ENCODE data around the gene LUM.

LUM gene, protein sequence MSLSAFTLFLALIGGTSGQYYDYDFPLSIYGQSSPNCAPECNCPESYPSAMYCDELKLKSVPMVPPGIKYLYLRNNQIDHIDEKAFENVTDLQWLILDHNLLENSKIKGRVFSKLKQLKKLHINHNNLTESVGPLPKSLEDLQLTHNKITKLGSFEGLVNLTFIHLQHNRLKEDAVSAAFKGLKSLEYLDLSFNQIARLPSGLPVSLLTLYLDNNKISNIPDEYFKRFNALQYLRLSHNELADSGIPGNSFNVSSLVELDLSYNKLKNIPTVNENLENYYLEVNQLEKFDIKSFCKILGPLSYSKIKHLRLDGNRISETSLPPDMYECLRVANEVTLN

DNA sequence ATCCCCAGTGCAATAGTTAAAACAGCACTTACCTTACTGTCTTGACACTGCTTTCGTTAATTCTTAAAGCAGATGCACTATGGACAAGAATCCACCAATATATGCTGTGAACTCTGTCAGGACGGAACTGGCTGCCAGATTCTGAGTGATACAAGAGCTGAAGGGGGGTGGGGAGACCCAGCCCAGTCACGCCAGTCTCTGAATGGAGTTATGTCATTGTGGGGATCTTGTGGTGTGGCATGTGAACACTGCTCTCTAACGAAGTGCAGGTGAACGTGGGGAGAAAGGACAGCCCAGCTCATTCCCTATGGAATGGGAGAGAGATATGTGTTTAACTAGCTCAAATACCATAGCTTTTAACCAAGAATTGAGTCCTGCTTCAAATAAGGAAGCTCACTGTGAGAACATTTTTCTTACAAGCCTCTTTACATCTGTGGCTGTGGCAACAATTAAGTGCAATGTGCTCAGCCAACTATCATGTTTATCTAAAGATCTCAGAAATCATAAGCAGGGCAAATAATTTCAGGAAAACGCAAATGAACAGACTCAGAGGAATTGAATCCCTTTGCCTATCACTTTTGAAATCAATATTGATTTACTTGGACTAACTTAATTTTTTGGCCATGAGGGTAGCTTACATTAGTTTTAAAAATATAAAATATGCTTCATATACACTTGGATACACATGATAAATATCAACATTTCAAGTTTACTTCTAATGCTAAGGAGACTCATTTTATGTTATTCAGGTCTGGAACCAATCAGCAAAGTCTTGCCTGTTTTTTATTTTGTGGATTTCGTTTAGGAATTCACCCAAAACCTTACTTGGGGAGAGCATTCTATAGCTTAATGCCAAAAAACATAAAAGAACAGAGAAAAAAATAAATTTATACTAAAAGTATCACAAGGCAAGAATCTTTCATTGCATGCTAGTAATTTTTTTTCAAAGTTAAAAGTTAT, at the start of gene LUM:
Gene LUM (minus strand): TSS at position 129 of the 960 bp plus-strand sequence. CDS start 2,515 bp downstream, outside the sequence.
- no peak for DNase-seq

DNA sequence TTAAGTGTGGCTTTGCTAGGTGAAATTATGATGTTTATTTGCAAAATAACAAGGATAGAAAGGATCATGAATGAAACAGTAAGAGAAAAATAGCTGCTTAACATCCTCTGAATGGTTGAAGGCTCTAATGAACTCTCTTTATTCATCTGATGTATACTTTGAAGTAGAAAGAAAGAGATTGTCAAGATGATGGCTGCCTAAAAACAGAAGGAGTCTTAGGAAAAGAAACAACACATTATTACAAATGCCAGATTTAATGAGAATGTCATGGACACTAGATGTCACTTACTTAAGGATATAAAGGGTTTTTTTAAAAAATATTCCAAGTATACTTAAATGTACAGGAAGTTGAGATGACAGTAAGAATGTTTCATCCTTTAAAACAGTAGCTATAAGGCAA, 49.7 kb upstream of the LUM start:
- no peak for DNase-seq

DNA sequence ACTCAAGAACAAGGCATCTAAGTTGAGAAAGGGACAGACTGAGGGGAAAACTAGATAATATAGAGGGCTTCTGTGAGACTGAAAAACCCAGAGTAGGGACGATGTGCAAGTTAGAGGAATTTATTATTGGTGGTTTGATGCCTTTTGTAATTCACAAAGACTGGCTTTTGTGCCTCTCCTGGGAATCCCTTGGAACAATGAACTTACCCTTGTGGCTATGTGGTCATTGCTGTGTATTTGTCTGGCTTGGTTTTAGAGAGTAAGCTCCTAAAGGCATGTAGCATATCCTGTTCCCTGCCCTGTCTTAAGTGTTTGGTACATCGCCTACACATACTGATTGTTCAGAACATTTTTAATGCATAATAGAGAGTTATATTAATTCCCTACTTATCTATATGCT, 44.7 kb upstream of the LUM start:
- DNase-seq: no peak

DNA sequence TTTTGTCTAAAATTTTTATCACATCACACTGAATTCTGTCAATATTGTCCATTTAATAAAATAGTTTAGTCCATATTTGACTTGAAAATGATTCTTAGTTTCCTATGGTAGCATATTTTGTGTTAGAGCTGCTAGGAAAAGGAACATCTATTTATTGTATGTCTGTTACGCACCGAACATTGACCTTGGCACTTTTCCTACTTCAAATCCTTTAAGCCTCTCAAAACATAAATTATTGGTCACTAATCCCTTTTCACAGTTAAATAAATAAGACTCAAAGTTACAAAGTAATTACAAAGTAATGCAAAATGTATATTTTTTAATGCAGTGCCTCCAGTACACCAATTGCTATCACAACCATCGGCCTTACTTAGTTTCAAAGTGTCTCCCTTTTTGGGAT, 42.8 kb upstream of the LUM start:
- no peak for DNase-seq

DNA sequence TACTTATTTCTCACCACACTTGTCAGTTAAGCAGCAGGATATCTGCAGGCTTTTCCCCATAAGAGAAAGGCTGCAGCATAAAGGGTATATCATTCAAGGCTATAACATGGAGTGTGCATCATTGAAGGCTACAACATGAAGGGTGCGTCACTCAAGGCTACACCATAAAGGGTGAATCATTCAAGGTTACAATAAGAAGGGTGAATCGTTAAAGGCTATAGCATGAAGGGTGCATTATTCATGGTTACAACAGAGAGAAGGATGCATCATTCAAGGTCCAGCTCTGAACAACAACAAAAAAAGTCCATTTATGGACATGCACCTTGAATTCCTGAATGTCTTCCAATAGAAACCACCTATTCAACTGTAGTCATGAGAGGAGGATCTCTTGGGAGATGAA, 32.8 kb upstream of the LUM start:
- no peak for DNase-seq

DNA sequence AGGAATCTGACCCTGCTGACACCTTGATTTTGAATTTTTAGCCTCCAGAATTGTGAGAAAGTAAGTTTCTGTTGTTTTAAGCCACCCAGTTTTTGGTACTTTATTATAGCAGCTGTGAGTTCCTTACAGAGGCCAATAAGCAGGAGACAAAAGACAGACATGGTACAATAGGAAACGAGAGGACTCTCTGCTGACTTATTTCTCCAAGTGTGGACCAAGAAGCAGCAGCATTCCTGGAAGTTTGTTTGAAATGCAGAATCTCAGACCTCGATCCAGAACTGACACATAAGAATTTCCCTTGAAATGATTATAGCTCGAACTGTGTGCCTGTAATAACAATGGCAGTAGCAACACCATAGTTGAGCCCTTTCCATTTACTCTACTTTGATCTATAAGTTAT, 31.9 kb upstream of the LUM start:
- no peak for DNase-seq

DNA sequence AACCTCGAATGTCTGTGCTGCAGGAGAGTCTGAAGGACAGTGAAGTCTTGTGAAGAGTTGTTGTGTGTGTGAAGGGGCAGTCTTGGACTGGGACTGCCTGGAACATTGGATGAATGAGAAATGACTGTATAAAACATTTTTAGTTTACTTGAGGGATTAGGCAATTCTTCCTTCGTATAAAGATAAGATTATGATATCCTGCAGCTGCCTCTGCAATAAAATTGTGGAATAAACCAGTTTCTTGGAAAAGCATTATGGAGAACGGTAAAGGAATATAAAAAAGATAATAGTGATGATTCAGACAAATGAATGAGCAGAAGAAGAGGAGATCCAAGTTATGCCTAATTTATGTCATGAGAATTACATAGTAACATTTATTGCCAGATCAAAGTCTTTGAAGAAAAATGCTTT, 30.9 kb upstream of the LUM start:
- DNase-seq: no peak

DNA sequence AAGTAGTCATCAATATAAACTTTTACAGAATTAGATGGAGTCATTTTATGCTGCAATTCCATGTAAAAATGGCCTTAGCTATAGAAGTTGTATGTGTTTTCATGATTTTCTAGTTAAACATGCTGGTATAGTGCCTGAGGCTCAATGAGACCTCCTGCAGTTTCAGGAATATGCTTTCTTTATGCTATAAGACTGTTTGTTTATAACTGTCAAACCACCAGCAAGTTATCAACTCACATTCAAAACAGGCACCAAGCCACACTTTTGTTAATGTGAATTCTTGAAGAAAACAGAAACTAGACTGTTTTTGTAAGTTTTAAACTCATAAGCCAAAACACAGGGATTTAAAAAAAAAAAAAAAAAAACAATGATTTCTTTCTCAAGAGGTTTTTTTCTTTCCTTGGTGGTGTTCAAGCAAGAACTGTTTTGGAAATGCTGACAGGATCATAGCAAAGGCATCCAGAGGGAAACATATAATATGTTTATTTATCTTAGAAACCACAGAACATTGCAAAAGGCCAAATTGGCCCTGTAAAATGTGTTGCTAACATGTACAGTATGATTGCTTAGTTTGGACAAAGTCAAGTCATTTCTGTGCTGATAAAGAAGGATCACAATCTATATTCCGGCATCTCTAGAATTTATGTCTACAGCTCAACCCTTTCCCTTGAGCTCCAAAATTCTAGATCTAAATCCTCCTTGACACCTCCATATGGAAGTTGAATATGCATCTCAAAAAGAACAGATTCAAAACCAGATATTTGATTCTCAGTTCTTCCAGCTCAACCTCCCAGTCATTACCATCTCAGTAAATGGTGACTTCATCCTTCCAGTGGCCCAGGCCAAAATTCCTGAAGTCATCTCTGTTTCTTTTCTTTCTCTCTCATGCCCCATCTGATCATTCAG, 29.0 kb upstream of the LUM start:
- no peak for DNase-seq

DNA sequence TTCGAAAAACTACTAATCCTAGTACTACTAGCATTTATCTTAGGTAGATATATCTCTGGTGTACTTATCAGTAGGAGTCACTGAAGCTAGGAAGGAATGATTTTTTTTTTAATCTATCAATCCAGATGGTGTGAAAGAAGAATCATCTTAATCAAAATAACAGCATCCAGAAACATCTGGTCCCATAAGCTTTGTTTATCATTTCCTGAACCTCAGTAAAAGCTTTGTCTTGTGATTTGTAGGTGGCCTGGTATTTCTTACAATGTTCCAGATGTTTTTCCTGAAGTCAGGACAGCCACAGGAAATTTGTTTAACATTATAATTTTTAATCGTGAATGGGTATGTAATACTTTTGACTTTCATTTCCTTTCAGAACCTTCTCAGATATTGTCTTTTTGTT, 28.0 kb upstream of the LUM start:
- DNase-seq: no peak

DNA sequence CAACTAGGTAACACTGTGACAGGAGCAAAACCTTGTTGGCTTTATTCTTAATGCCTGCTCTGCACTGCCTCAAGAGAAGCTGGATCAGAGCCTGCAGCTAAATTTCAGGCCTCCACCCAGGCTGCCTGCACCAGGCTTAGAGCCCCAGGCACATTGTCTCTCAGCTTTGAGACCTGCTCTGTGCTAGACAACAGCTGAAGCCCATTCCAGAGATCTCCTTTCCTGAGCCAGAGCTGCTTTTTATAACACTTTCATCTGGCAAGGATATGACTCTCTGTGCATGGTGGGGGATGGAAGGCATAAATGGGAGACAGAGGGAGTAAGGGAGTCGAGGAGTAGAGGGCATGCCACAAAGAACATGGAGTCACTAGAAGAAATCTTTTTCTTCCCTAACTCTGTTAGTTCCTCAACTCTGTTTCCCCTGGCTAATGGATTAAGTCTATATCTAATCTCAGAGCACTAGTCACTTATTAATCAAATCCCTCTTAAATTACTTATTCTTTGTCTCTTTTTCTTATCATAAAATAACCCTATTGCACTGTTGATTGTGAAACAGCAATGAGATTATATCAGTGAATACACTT, 27.1 kb upstream of the LUM start:
- DNase-seq: no peak

DNA sequence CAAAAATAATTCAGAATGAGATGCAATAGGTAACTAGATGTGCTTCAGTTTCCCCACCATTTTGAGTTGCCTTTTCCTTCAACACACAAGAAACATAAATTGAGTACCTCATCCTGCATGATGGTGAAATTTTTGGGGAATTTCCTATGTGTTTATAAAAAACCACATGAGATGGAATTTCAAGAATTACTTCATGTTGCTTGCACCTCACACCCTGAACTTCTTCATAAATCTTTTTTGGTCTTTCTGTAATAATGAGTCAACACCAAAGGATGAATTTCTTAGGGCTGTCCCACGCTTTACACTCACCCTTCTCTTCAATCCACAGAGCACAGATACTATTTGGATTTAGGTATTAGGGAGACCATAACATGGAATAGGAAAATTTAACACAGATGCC, 22.6 kb upstream of the LUM start:
- DNase-seq: no peak

DNA sequence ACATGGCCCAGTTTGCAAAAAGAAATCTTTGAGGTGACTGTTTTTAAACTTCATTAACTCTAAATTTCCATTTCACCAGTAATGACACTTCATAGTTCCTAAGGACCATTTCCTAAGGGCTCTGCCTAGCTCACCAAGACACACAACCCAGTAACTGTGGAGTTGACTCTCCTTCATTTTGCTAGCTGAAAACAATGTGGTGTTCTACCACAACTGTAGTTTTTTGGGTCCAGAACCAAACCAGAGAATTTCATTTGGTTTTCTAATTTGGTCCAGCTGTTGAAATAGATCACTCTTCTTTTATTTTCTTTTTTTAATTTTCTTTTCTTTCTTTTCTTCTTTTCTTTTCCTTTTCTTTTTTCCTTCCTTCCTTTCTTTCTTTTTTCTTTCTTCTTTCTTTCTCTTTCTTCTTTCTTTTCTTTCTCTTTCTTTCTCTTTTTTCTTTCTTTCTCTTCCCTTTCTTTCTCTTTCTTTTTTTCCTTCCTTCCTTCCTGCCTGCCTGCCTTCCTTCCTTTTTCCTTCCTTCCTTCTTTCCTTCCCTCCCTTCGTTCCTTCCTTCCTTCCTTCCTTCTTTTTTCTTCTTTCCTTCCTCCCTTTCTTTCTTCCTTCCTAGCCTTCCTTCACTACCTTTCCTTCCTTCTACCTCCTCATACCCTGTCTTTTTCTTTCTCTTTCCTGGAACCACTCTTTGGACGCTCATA, 18.5 kb upstream of the LUM start:
- DNase-seq: no peak

DNA sequence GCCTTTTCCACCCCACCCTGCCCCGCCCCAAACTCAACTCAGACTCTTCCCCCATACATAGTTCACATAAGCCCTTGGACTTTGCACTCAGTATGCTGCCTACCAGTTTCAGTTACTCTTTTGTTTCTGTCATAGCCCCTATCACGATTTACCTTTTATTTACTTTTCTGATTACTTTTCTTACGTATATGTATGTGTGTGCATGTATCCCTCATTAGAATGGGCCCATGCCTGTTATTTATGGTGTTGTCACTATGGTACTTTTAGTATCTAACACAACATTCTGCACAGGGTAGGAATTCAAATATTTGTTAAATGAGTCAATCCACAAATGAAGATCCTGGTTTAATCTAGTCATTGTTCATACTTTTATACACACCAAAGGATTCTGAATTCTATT, 16.5 kb upstream of the LUM start:
- no peak for DNase-seq

DNA sequence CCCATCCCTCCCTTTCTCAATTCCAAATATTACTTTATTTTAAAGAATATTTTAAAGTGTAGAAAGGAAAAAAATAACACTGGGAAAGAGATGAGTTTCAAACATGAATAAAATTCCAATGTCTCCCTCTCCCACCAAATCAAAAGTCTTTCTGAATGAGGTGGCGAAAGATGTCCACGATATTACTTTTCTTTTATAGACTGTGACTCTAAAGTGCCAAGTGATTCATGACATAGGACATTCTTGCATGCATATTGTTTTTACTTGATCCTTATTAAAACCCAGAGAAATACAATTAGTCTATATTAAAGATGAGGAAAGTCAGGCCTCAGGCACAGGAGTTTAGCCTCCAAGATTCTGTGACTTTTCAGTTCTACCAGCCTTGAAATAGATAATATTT, 16.0 kb upstream of the LUM start:
- no peak for DNase-seq

DNA sequence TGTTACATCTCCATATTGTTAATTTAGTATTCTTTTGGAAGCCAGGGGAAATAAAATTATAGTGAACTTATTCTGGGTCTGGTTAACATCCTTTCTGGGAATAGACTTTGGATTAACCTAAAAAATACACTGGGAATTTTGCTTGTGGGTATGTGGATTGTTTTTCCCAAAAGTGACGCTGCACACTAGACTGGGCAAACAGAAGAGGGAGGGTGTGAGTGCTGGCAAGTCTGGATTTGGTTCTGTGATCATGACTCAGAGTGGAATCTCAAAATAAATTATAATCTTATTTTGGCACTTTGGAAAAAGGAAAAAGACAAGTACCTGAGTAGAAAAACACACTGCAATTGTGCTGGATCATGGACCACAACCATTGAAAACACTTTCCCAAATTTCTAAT, 15.2 kb upstream of the LUM start:
- no peak for DNase-seq

DNA sequence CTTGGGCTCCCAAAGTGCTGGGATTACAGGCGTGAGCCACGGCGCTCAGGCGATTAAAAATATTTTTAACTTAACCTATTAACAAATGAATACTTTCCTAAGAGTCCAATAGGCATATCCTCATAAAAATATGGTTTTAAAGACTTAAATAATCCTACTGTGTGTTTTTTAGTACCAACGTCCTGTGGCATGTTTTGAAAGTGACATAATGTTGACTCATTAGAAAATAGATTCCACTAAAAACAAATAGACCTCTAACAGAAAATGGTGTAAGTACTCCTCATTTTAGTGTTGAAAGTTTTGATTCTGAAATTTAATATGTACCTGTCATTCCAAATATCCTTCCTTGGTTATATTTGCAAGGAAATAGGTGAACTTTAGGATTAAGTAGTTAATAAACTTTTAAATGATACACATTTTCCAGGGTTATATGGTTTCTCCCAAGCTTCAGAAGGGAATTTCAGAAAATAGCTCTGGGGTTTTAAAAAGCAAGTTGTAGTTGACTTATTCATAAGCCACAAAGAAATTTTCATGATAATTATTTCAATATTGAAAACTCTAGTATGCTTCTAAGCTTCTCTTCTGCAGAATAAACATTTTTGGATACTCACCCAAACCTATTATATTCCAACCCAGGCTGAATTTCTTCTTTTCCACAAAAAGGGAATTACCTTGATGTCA, 12.1 kb upstream of the LUM start:
- no peak for DNase-seq

DNA sequence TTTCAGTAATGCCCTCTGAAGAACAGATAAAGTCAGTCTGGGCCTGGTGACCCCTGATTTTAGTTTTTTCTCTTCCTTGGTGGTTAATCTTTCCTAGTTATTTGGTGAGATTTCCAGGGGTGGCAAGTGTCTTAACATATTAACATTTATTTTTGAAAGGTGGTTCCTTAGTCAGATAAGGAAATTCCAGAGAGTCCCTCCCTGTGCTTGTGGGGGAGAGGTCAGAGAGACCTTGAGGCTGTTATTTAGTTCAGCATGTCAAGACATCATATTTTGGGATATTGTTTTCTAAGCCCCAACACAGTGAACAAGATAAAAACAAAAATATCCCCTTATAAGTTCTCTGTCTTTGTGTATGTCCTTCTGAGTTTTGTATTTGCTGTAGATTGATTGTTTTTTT, 9.5 kb upstream of the LUM start:
- no peak for DNase-seq

DNA sequence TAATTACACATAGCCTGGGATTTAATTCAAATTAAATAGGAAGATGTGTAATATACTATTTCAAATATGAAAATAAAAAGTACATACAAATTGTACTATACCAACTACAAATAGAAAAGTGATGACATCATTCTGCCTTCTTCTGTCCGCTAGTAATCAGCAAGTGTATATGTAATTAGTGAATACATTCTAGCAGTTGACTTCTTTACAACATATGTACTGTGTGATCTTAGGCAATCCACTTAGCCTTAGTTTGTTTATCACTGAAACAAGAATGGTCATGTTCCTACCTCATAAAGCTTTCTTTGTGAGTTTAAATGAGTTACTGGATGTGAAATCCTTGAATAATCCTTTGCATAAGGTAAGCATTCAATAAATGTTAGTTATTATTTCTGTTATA, 7.8 kb upstream of the LUM start:
- no peak for DNase-seq

DNA sequence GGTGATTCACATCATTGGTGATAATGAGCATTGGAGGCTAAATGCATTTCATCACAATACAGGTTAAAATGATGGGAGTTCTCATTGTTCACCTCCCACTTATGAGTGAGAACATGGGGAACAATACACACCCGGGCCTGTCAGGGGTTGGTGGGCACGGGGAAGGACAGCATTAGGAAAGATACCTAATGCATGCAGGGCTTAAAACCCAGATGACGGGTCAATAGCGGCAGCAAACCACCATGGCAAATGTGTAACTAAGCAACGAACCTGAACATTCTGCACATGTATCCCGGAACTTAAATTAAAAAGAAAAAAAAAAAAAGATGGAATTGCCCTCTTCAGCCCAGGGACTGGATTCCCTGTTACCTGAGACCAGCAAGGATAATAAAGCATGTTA, 2.3 kb upstream of the LUM start:
- DNase-seq: no peak

DNA sequence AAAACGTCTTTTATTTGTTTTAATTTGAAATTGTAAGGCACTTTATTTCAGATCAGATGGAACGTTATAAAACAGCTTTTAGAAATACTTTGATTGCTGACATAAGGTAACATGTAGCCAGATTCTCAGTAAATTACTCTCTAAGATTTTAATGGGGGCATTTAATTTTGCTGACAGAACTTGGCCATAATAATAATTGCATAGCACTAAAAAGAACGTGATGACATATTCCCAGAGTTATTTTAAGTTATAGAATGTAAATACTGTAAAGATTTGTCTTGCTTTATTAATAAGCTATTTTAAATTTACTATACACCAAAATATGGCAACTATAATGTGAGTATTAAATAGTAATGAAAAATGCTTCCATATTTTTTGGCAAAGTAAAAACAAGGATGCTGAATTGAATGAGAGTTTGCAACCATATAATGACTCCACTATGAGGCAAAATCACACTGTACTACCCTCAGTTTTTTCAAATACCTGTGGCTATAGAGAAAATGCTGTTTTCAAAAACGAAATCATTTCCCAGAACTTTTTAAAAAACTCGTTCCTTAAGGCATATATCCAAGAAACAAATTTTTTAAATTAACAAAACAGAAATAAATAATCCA, 876 bp downstream of the LUM start:
- DNase-seq: no peak
